Tongue (tissue), 2 donors: Measurements from ENCODE around the gene TSPAN8. TPM values are rescaled to one million over a fixed set of nuclear protein-coding genes. Genes with fewer than 3 reads are reported as not detected.
A peak's percentile ranks its signal among the peaks of the same experiment; 100 is the strongest.
"Not testable (repeated sequence)": the region's sequence is repeated elsewhere in the genome, so short reads cannot be mapped to it uniquely, and the experiment has no call there.

ENCODE experiments used
- DNase-seq: peaks from one replicate; pipeline ENCODE4 v3.0.0-alpha.2; 2015
- total RNA-seq: library from RNA; depleted of rRNA; stranded (reverse); fragments of >200 nt; gene quantifications from one replicate; pipeline ENCODE4 v1.2.3, GENCODE V29; 2014

The TSPAN8 gene
- total RNA-seq, 1 donor from 2014 or later, result 0.51 TPM

DNA sequence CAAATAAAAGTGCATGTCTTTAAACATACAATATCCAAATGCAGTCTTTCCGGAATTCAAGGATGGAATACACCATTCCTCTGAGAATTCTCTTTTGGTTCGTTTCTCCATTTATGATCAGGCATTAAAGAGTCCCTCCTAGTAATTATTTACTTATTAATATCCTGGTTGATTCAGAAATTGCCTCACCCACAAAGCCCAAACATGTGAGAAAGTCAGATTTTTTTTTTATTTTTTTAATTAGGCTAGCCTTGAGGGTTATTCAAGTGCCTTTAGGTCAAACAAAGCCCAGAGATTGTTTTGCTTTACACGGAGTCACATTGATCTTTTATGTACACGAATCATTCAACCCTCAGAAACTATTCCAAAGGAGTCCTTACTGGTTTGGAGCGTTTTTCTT lies 6.4 kb upstream of the TSPAN8 start:
- no peak for DNase-seq

DNA sequence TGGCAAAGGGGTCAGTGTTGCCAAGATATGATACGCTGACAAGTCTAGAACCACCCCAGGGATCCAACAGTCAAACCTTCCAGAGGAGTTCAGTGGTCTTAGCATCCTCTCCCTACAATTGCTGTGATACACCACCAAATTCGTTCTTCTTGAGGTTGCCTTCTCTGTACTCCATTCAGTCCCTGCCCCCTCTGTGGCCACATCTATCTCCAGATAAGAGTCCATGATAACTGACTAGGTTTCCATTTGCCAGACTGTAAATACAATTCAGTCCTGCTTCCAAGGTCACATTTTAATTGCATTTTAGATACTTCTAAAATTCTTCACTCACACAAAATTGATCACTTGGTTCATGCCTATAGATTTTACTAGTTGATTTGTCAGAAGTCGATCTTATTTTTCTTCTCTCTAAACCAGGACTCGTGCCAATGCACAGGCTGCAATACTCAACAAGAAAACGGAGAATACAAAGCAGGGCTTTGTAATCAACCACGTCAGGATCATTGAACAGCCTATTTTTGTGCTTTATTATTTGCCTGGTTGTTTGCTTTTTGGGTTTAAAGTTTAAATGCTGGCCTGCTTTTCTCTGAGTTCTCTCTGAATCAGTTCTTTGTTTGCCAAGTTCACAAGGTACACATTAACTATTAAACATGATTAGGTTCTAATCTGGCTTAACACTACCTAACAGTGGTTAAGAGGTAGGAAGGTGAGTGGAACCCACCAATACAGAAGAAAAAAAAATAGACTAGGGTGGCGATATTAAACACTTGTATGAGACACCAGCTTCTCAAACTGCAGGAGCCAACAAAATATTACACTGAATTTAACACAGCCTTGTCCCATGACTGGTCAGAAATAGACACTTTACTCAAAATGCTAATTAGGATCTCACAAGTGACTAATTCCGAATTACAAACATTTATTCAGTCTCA lies 5.3 kb upstream of the TSPAN8 start:
- DNase-seq, result no peak

GRCh38 chr12:71161591-71161990 lies 3.8 kb upstream of the TSPAN8 start:
- no peak for DNase-seq

DNA sequence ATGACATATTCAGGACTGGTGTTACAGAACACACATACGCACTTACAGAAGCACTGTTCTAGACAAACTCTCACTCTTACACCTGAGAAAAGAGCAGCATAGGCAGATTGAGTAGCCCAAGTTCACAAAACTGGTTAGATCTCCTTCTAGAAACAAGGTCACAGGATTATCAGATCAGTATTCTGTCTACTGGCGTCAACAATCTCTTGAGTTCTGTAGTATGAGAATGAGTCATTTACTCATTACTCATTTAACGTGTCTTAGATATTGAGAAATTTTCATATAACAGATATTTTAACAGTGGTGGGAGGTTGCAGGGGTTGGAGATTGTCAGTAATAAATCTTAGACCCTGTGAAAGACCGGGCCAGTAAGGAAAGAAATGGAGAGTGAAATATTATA lies 2.8 kb upstream of the TSPAN8 start:
- no peak for DNase-seq

DNA sequence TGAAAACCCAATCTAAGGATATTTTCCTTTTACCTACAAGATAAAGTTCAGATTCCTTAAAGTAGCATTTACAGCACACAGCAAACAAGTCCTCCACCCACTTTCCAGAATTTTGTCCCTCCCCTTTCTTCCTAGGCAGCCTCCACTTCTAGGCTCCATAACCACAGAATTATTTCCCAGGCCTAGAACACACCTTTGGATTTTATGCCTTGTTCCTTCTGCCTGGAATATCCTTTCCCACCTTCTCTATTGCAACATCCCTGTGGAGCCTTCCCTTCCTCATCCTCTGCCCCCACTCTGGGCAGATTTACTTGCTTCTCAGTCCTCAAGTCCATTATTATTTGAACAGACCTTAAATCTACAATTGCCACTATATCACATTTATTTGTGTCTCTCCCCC lies 2.1 kb upstream of the TSPAN8 start:
- DNase-seq, result no peak

DNA sequence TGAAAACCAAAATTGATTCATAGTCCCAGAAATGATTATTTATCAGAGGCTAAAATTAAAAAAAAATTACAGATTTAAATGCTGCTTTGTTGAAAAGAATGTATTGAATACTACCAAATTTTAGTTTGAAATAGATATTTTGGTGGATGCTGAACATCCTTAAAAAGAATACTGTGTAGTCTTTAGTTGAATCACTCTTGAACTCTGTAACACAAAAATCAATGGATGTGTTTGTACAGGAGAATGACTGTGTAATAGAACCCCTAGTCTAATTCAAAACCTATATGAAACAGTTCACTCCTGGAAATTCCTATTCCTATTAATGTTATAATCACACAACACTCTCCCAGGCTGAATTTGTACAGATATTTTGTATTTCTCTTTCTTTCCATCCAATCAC lies 1.5 kb upstream of the TSPAN8 start:
- no peak for DNase-seq

GRCh38 chr12:71158361-71158882 lies 623 bp upstream of the TSPAN8 start:
- no peak for DNase-seq

- DNase-seq, result no peak
These were observed 2.6 kb downstream of the TSPAN8 start for GRCh38 chr12:71155225-71155624.

DNA sequence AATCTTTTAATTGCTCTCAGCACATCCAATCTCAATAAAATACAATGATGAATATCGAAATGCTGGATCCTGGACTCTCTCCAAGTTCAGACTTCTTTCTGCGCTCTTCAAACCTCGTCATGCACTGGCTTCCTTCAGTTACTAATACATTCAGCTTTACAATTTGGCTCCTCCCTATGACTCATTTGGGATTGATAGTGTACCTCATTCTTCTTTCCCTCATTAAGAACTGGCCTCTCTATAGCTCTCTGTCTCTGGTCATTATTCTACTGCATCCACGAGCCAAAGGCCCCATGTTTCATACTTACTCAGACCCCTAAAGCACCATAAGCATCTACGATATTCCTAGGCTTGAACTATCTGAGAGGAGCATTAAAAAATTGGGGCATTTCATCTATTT lies 4.9 kb downstream of the TSPAN8 start:
- no peak for DNase-seq

- DNase-seq, result not testable (repeated sequence)
These were observed 7.8 kb downstream of the TSPAN8 start for GRCh38 chr12:71150041-71150440.

DNA sequence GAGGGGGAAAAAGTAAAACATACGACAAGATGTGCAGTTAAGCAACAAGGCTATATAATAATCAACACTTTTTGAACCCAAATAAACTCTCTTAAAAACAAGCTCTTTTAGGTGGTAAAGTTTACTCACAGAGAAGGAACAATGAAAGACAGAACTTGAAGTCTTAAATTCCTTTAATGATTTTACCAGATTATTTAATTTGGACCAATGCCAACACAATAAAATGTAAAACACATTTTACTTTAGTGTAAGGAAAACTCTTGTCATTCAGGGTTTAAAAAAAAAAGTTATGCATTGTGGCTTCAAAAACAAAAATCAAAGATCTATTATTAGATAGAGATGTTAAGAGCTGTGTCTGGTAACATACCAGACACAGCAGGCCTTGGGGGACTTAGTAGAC lies 13.1 kb downstream of the TSPAN8 start:
- no peak for DNase-seq

- DNase-seq, result no peak
These were observed 14.8 kb downstream of the TSPAN8 start for GRCh38 chr12:71142956-71143355.

DNA sequence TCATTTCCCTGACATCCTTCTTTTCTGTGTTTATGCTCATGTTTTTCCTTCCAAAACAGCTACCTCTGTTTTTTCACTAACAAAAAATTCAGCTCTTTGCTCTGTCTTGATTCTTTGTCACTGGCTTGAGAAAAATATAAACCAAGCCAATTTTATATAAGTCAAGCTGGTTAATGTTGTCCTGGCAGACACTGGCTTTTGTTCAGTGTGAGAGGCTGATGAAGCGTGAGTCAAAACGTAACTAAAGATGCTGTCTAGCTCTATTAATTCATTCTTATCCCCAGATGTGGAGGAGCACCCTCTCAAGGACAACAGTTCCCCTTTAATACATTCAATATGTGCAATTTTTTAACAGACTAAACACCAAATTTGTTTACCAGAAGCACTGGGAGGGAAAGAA lies 15.8 kb downstream of the TSPAN8 start:
- DNase-seq, result peak; percentile 54

DNA sequence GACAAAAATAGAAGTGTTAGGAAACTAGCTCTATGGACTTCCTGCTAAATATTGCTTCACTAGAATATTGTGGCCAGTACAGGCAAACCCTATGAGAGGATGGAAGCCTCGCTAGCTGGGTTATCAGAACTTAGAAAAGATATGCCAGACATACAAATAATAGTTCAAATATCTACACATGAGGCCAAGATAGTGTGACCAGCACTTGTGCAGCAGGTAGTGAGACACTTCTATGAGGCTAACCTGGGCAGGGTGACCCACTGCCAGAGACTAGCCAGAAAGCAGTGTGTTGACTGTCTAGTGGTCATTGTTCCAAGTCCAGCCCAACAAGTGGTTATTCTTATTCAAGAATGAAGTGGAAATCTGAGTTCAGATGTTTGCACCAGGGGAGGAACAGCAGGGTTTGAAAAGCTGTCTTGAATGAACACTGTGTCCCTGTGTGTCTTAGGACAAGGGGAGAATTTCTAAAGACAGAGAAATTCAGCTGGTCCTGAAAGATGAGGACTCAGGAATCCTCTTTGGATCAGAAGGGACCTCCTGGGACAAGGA lies 16.3 kb downstream of the TSPAN8 start:
- DNase-seq, result no peak

DNA sequence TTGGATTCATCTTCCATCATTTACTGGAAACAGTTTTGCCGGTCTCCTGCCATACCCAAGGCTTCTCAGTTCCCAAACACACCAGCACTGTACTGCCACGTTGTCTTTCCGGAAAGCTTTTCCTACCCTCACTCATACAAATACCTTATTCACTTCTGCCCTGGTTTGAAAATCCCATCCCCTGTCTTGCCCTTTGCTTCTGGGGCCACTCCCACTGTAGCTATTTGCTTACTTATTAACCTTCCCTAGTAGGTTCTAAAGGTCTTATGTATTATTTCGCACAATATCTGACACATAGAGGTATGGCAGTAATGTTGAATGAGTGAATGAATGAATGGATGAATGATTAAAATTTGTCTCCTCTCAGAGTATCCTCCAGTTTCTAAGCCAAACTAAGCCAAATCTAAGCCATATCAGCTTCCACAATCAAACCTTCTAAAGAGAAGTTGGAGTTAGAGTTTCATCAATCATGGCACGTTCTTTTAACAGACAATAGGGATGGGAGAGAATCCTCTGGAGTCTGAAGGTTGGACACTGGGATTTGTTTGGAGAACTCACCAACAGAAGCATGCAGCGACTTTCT lies 18.6 kb downstream of the TSPAN8 start:
- DNase-seq, result no peak

GRCh38 chr12:71138011-71138410 lies 19.8 kb downstream of the TSPAN8 start:
- no peak for DNase-seq

GRCh38 chr12:71135812-71136176 lies 22.0 kb downstream of the TSPAN8 start:
- DNase-seq, result no peak

- DNase-seq, result no peak
These were observed 22.6 kb downstream of the TSPAN8 start for GRCh38 chr12:71135077-71135811.

DNA sequence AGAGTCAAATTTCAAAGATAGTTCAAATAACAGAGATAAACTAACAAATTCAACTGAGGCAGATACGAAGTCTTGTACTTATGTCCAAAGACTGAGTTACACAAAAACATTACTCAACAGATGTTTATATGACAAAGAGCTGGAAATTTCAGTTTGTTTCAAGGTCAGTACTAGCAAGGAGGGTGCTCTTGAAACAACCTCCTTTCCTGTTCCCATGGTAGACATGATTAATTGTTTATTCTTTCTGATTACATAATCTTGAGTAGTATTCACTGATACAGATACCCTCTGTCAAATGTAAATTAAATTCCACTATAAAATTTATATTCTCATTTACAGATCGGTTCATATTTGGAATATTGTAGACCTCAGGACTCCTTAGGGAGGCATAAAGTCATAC lies 23.4 kb downstream of the TSPAN8 start:
- no peak for DNase-seq

- no peak for DNase-seq
These were observed 27.2 kb downstream of the TSPAN8 start for GRCh38 chr12:71130521-71131069.

DNA sequence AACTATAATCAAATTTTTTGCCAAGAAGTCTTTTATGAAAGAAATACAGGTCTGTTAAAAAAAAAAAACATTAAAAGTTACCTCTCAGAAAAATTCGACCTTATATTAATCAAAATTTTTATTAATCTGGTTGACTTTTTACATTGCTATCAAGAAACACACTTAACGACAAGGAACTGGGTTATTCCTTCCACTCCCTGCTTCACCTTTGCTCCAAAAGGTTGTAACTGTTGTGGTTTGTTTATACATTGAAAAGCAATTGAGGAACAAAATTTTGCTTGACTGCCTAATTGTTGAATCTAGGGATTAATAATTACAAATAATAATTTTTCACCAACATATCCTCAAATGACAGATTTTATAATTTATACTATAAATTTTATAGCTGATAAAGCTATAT lies 28.4 kb downstream of the TSPAN8 start:
- no peak for DNase-seq

GRCh38 chr12:71128191-71128788 lies 29.5 kb downstream of the TSPAN8 start:
- DNase-seq, result peak; percentile 20
